HUDEP-2 (cell line): ENCODE results near the gene MED12L.
"Not testable (repeated sequence)": the region's sequence is repeated elsewhere in the genome, so short reads cannot be mapped to it uniquely, and the experiment has no call there.

Experiments used
- DNase-seq, 76 experiments: peaks; one replicate each; lab custom pipeline; 2025; ENCODE audit not compliant: unreplicated experiment in 76 of 76; lab: John Stamatoyannopoulos, UW

MED12L gene

GRCh38 chr3:151085227-151085888 lies at the start of gene MED12L:
Gene MED12L, plus strand, starts transcription at chr3:151085664. Its CDS starts 1,263 bp downstream, at chr3:151086927.
- DNase-seq: peak in 15 of 76 experiments; percentile 1 to 21 (median 6)

- DNase-seq: no peak
Measured at GRCh38 chr3:151037746-151038477, 47.6 kb upstream of the MED12L start.

GRCh38 chr3:151044706-151045105 lies 40.8 kb upstream of the MED12L start:
- DNase-seq: no peak

- peak in 20 of 76 experiments; percentile 1 to 37 (median 20) for DNase-seq
Measured at GRCh38 chr3:151047636-151048035, 37.8 kb upstream of the MED12L start.

- DNase-seq: no peak
Measured at GRCh38 chr3:151051533-151051932, 33.9 kb upstream of the MED12L start.

- no peak for DNase-seq
Measured at GRCh38 chr3:151052346-151052745, 33.1 kb upstream of the MED12L start.

GRCh38 chr3:151052756-151053155 lies 32.7 kb upstream of the MED12L start:
- no peak for DNase-seq

GRCh38 chr3:151058740-151059139 lies 26.7 kb upstream of the MED12L start:
- no peak for DNase-seq

- no peak for DNase-seq
Measured at GRCh38 chr3:151062611-151063010, 22.9 kb upstream of the MED12L start.

- peak in 10 of 76 experiments; percentile 5 to 43 (median 22) for DNase-seq
Measured at GRCh38 chr3:151067158-151067557, 18.3 kb upstream of the MED12L start.

- DNase-seq: not testable (repeated sequence)
Measured at GRCh38 chr3:151072842-151073241, 12.6 kb upstream of the MED12L start.

GRCh38 chr3:151074256-151074655 lies 11.2 kb upstream of the MED12L start:
- peak in 3 of 76 experiments; percentile 15 to 55 (median 19) for DNase-seq

- no peak for DNase-seq
Measured at GRCh38 chr3:151075869-151076562, 9.4 kb upstream of the MED12L start.

GRCh38 chr3:151076626-151077025 lies 8.8 kb upstream of the MED12L start:
- DNase-seq: no peak

- DNase-seq: not testable (repeated sequence)
Measured at GRCh38 chr3:151081082-151081481, 4.4 kb upstream of the MED12L start.

- DNase-seq: no peak
Measured at GRCh38 chr3:151082880-151083838, 2.3 kb upstream of the MED12L start.

- DNase-seq: no peak
Measured at GRCh38 chr3:151084893-151085226, 604 bp upstream of the MED12L start.

- DNase-seq: no peak
Measured at GRCh38 chr3:151085889-151086483, 522 bp downstream of the MED12L start.

- DNase-seq: peak in 46 of 76 experiments; percentile 1 to 57 (median 23)
Measured at GRCh38 chr3:151086484-151087456, 1.3 kb downstream of the MED12L start.
